ENCODE data around the gene AFAP1. TPM values are rescaled to one million over a fixed set of nuclear protein-coding genes. Genes with fewer than 3 reads are reported as not detected.

The AFAP1 gene
- total and polyA plus RNA-seq, 2 of the 8 experiments (the other 6 are each of a cell fraction or from before 2014, with no cell fraction given), result 3.6 to 18.2 TPM

GRCh38 chr4:7929118-7929951 lies 10.3 kb downstream of the AFAP1 start:
- Histone ChIP-seq H4K8ac (ENCODE audit: extremely low read depth, insufficient read depth, low read length) (no peak overlapping the region), H2BK12ac (ENCODE audit: low read depth, low read length) (peak overlapping the region; percentile 77; the same call in 1 of the 2 replicates), H2BK20ac (ENCODE audit: low read length) (no peak overlapping the region; the same call in 1 of the 2 replicates), H2BK120ac (replicated peaks; ENCODE audit: low read depth, low read length) (no peak overlapping the region), H3K4ac (replicated peaks; ENCODE audit: insufficient read length, low read depth, low read length) (no peak overlapping the region), H2AK5ac (ENCODE audit: low read depth, low read length) (no peak overlapping the region; the same call in 1 of the 2 replicates), H3K18ac (ENCODE audit: extremely low read depth, low read length) (peak overlapping the region; percentile 4; the same call in 1 of the 2 replicates), H4K20me1 (replicated peaks in 1 of 2; ENCODE audit: control insufficient read depth in 1 of 2, insufficient read depth in 2 of 2, low read length in 2 of 2) (peaks cover 2% of the 10 kb centered on the region in 2 experiments), H3K23me2 (ENCODE audit: low read depth, low read length) (no peaks in the 10 kb centered on the region), H3K4me1 (replicated peaks in 1 of 4; ENCODE audit: control insufficient read depth in 3 of 4, insufficient read depth in 4 of 4, low read length in 3 of 4) (peaks cover 6 to 12% (median 10%) of the 10 kb centered on the region in 4 experiments; a peak in 6 of 7 replicates), H3K4me2 (ENCODE audit: insufficient read depth in 1 of 2, low read depth in 2 of 2, low read length in 2 of 2) (peak overlapping the region; percentile 35 to 47), H4K5ac (ENCODE audit: insufficient read length, low read depth, low read length) (no peak overlapping the region), H3K27me3 (replicated peaks in 1 of 4; ENCODE audit: control insufficient read depth in 3 of 4, extremely low read depth in 1 of 4, insufficient read depth in 3 of 4, low read length in 3 of 4) (no peaks in the 10 kb centered on the region), H3K79me1 (ENCODE audit: low read depth, low read length) (peaks cover 10% of the 10 kb centered on the region), H3K9me3 (ENCODE audit: insufficient read depth in 2 of 2, low read depth in 1 of 2, low read length in 1 of 2) (no peaks in the 10 kb centered on the region), H4K91ac (replicated peaks; ENCODE audit: insufficient read length, low read length) (no peak overlapping the region), H3K4me3 (ENCODE audit: extremely low read depth in 1 of 4, insufficient read depth in 2 of 4, low read depth in 3 of 4, low read length in 4 of 4) (no peak overlapping the region), H3K79me2 (ENCODE audit: control insufficient read depth in 1 of 2, insufficient read depth in 2 of 2, low read length in 2 of 2) (peaks cover 4 to 71% of the 10 kb centered on the region in 2 experiments; a peak in 3 of 4 replicates), H3K56ac (replicated peaks; ENCODE audit: insufficient read length, low read depth, low read length) (no peak overlapping the region), H2BK5ac (ENCODE audit: low read depth, low read length) (peak overlapping the region; percentile 48; the same call in 1 of the 2 replicates), H3K23ac (ENCODE audit: insufficient read length) (no peak overlapping the region), H2AFZ (ENCODE audit: low read length) (no peak overlapping the region), H3K9ac (replicated peaks in 1 of 4; ENCODE audit: extremely low read depth in 1 of 4, low read depth in 3 of 4, low read length in 3 of 4) (no peak overlapping the region), H2BK15ac (ENCODE audit: low read length) (0 out of 2 replicates have a peak overlapping the region, but pooled peaks have one; percentile 19), H3K36me3 (ENCODE audit: control insufficient read depth in 2 of 4, insufficient read depth in 4 of 4, low read length in 3 of 4) (no peaks in the 10 kb centered on the region), H3K14ac (ENCODE audit: insufficient read length) (no peak overlapping the region), H3K27ac (ENCODE audit: low read depth, low read length) (no peak overlapping the region)
- FAIRE-seq (no peak), DNase-seq (ENCODE audit: low read depth in 1 of 2, low spot score in 2 of 2) (peak in 1 of 2 experiments; percentile 25)
- WGBS, 2 experiments (ENCODE audit: extremely low coverage in 1 of 2, insufficient coverage in 1 of 2, insufficient read length in 1 of 2, insufficient replicate concordance in 2 of 2, low coverage in 1 of 2, low lambda C conversion rate in 2 of 2, missing lambda C conversion rate in 1 of 2), result 26% methylated on average over 7 of the region's 7 CpGs; no CpG with 5 or more reads in 1 of the 2 experiments
- POLR2A ChIA-PET (ENCODE audit: partially characterized antibody), result interaction anchor here (0.5 to 2.1 kb wide), 9 partner anchors 9 to 569 kb away, joined by 3 to 10 read pairs (median 3); partner anchors contain the start of gene AFAP1
- CTCF ChIA-PET (ENCODE audit: partially characterized antibody), result interaction anchor here (0.6 to 5.5 kb wide), 23 partner anchors 8 to 168 kb away, joined by 3 to 49 read pairs (median 4); partner anchors contain the start of gene AFAP1
- TF ChIP-seq CBX5 (IDR thresholded peaks at IDR 0.05; ENCODE audit: low read depth, low read length), result no peak
- peak in 1 of 2 experiments; percentile 36; a peak in 1 of 3 replicates for TF ChIP-seq EP300 (IDR thresholded peaks at IDR 0.05; ENCODE audit: borderline replicate concordance in 1 of 2, low read depth in 2 of 2, low read length in 2 of 2)
- TF ChIP-seq ASH2L (IDR thresholded peaks at IDR 0.05; ENCODE audit: low read length), result peak; percentile 27
- TF ChIP-seq RAD21 (IDR thresholded peaks at IDR 0.05 in 1 of 2, conservative IDR thresholded peaks at IDR 0.05 in 1 of 2; ENCODE audit: low read depth in 2 of 2, low read length in 2 of 2), result peak; percentile 53 to 65
- no peak for TF ChIP-seq KDM1A (IDR thresholded peaks at IDR 0.05; ENCODE audit: borderline replicate concordance, low read length)
- TF ChIP-seq SIRT6 (IDR thresholded peaks at IDR 0.05; ENCODE audit: low read length), result no peak
- TF ChIP-seq, protein P1, sequence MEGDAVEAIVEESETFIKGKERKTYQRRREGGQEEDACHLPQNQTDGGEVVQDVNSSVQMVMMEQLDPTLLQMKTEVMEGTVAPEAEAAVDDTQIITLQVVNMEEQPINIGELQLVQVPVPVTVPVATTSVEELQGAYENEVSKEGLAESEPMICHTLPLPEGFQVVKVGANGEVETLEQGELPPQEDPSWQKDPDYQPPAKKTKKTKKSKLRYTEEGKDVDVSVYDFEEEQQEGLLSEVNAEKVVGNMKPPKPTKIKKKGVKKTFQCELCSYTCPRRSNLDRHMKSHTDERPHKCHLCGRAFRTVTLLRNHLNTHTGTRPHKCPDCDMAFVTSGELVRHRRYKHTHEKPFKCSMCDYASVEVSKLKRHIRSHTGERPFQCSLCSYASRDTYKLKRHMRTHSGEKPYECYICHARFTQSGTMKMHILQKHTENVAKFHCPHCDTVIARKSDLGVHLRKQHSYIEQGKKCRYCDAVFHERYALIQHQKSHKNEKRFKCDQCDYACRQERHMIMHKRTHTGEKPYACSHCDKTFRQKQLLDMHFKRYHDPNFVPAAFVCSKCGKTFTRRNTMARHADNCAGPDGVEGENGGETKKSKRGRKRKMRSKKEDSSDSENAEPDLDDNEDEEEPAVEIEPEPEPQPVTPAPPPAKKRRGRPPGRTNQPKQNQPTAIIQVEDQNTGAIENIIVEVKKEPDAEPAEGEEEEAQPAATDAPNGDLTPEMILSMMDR (IDR thresholded peaks at IDR 0.05; ENCODE audit: control extremely low read depth in 1 of 3, insufficient read depth in 1 of 3, low read depth in 1 of 3, low read length in 3 of 3), result peak in 2 of 3 experiments; percentile 30 to 39; a peak in 2 of 4 replicates

Data from H1 (cell line).